IMR-90 (cell line): ENCODE results near the gene THSD7B.
"Not testable (repeated sequence)": the region's sequence is repeated elsewhere in the genome, so short reads cannot be mapped to it uniquely, and the experiment has no call there.

Experiments
- BHLHE40 ChIP-seq: fragments of 150-350 bp; IDR thresholded peaks from 2 replicates; pipeline ENCODE4 v1.6.1; 2016; ENCODE audit warnings: mild to moderate bottlenecking, low read depth, low read length
- CEBPB ChIP-seq: IDR thresholded peaks from 2 replicates; pipeline ENCODE4 v1.6.1; 2012; ENCODE audit warnings: low read depth, low read length, improper control_type of control experiment
- CHD1 ChIP-seq: IDR thresholded peaks from 2 replicates; pipeline ENCODE4 v1.6.1; 2012; ENCODE audit warnings: low read depth, low read length, improper control_type of control experiment
- CTCF ChIP-seq: conservative IDR thresholded peaks from 2 replicates; pipeline ENCODE4 v1.5.1; 2012; ENCODE audit warnings: mild to moderate bottlenecking, low read depth, low read length, improper control_type of control experiment
- ELK1 ChIP-seq: fragments of 150-350 bp; IDR thresholded peaks from 2 replicates; pipeline ENCODE4 v1.6.1; 2016; ENCODE audit warnings: low read depth, mild to moderate bottlenecking, low read length, moderate library complexity, borderline replicate concordance
- FOS ChIP-seq: fragments of 150-350 bp; IDR thresholded peaks from 2 replicates; pipeline ENCODE4 v1.6.1; 2016; ENCODE audit warnings: low read depth, low read length
- POLR2A ChIP-seq: IDR thresholded peaks from 2 replicates; pipeline ENCODE4 v1.6.1; 2012; ENCODE audit warnings: mild to moderate bottlenecking, low read depth, low read length
- RAD21 ChIP-seq: IDR thresholded peaks from 2 replicates; pipeline ENCODE4 v1.6.1; 2012; ENCODE audit warnings: low read length, improper control_type of control experiment
- RCOR1 ChIP-seq: IDR thresholded peaks from 2 replicates; pipeline ENCODE4 v1.6.1; 2012; ENCODE audit warnings: mild to moderate bottlenecking, low read length, improper control_type of control experiment; ENCODE audit not compliant: insufficient replicate concordance
- SMC3 ChIP-seq: fragments of 150-350 bp; IDR thresholded peaks from 2 replicates; pipeline ENCODE4 v1.6.1; 2016; ENCODE audit warnings: low read depth, mild to moderate bottlenecking, antibody characterized with exemption, low read length, moderate library complexity
- TF ChIP-seq, protein P1 (sequence below): fragments of 150-350 bp; IDR thresholded peaks from 2 replicates; pipeline ENCODE4 v1.6.1; 2017; ENCODE audit warnings: mild to moderate bottlenecking, antibody characterized with exemption, low read length, low read depth

DNA sequence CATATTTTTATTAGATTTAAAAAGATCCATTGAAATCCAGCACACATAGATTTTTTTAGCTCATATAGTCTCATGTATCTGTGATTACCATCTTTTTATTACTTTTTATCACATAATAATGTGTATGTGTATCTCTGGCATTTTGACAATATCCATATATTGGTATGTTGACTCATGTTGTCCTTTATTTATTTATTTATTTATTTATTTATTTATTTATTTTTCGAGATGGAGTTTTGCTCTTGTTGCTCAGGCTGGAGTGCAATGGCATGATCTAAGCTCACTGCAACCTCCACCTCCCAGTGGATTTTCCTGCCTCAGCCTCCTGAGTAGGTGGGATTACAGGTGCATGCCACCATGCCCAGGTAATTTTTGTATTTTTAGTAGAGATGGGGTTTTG, 823.2 kb downstream of the THSD7B start:
- not testable (repeated sequence) for TF ChIP-seq CEBPB, POLR2A, SMC3, RAD21, CTCF, RCOR1, CHD1, BHLHE40, FOS, ELK1
- TF ChIP-seq, protein P1, sequence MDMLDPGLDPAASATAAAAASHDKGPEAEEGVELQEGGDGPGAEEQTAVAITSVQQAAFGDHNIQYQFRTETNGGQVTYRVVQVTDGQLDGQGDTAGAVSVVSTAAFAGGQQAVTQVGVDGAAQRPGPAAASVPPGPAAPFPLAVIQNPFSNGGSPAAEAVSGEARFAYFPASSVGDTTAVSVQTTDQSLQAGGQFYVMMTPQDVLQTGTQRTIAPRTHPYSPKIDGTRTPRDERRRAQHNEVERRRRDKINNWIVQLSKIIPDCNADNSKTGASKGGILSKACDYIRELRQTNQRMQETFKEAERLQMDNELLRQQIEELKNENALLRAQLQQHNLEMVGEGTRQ = not testable (repeated sequence)
